NCI-H1694 (cell line): ENCODE data around the gene NLRX1.
"Not testable (repeated sequence)": the region's sequence is repeated elsewhere in the genome, so short reads cannot be mapped to it uniquely, and the experiment has no call there.

Experiments
- DNase-seq: peaks from one replicate; lab custom pipeline; 2025; lab: John Stamatoyannopoulos, UW

NLRX1 gene

GRCh38 chr11:119153049-119153818 lies 15.3 kb upstream of the NLRX1 start:
- no peak for DNase-seq

- no peak for DNase-seq
Measured at GRCh38 chr11:119154178-119154577, 14.3 kb upstream of the NLRX1 start.

GRCh38 chr11:119155733-119156492 lies 12.6 kb upstream of the NLRX1 start:
- DNase-seq: no peak

GRCh38 chr11:119156496-119156895 lies 12.0 kb upstream of the NLRX1 start:
- no peak for DNase-seq

GRCh38 chr11:119157063-119157462 lies 11.5 kb upstream of the NLRX1 start:
- no peak for DNase-seq

GRCh38 chr11:119158467-119158866 lies 10.1 kb upstream of the NLRX1 start:
- no peak for DNase-seq

- no peak for DNase-seq
Measured at GRCh38 chr11:119160151-119160550, 8.4 kb upstream of the NLRX1 start.

- DNase-seq: no peak
Measured at GRCh38 chr11:119161871-119162270, 6.7 kb upstream of the NLRX1 start.

- DNase-seq: no peak
Measured at GRCh38 chr11:119166368-119167076, 2.0 kb upstream of the NLRX1 start.

GRCh38 chr11:119167077-119167458 lies 1.5 kb upstream of the NLRX1 start:
- not testable (repeated sequence) for DNase-seq

- no peak for DNase-seq
Measured at GRCh38 chr11:119167933-119168332, 592 bp upstream of the NLRX1 start.

- DNase-seq: no peak
Measured at GRCh38 chr11:119169282-119169719, 776 bp downstream of the NLRX1 start.

- DNase-seq: no peak
Measured at GRCh38 chr11:119172513-119172912, 4.0 kb downstream of the NLRX1 start.

GRCh38 chr11:119173453-119173852 lies 4.9 kb downstream of the NLRX1 start:
- DNase-seq: no peak

GRCh38 chr11:119175493-119176077 lies 7.1 kb downstream of the NLRX1 start:
- DNase-seq: no peak

- no peak for DNase-seq
Measured at GRCh38 chr11:119178166-119178680, 9.7 kb downstream of the NLRX1 start.

GRCh38 chr11:119179342-119179741 lies 10.8 kb downstream of the NLRX1 start:
- no peak for DNase-seq

GRCh38 chr11:119179983-119180382 lies 11.5 kb downstream of the NLRX1 start:
- DNase-seq: no peak

GRCh38 chr11:119180729-119181676 lies 12.5 kb downstream of the NLRX1 start:
- no peak for DNase-seq

- DNase-seq: no peak
Measured at GRCh38 chr11:119181677-119182412, 13.3 kb downstream of the NLRX1 start.
